Fibroblast of skin of left biceps (primary cell): ENCODE data around the gene MYH10.

Experiments
- DNase-seq, 2 experiments: peaks; one replicate each; pipeline ENCODE4 v3.0.0-alpha.2; 2013; ENCODE audit warnings: low read depth in 2 of 2

The MYH10 gene

GRCh38 chr17:8473451-8474192 lies 156.9 kb downstream of the MYH10 start:
- no peak for DNase-seq

- DNase-seq, result no peak
These were observed 157.9 kb downstream of the MYH10 start for GRCh38 chr17:8472663-8473062.

DNA sequence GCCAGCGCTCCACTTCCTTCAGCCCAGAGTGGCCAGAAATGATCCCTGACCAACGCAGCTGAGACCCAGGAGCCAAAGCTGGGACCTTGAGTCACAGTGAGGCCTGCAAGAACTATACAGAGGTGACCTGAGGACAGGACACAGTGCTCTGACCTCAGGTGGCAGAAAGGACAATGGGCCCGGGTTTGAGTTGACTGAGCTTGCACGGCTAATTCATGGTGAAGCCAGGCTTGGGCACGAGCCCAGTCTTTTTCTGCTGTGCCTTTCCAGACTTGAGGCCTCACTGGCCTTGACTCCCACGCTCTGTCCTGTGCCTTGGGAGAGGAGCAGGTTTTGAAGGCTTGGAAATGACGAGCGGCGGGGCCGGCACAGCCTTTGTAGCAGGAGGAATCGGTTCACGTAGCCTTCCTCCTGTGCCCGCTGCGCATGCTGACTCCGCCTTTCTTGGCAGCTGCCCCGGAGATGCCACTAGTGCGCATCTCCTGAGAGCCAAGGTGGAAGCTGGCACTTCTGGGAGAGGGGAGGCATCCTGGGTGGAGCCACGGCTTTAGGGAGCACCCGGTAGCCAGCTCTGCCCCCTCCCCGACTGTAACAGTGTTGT lies 160.0 kb downstream of the MYH10 start:
- DNase-seq, result no peak

DNA sequence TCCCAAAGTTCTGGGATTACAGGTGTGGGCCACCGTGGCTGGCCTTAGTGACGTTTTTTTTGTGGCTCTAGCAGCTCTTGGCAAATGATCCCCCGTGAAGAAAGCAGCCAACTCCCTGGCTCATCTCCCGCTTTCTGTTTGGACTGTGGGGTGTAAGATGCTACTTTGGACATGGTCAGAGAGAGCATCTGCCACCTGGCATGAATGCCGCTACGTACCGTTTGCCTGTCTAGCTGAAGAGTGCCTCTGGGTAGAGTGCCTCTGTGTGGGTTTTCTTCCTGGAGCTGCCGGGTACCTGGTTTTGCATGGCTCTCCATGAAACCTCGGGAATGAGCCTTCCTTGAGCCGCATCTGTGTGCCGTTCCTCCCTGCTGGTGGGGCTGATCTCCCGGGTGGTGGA lies 160.6 kb downstream of the MYH10 start:
- no peak for DNase-seq

DNA sequence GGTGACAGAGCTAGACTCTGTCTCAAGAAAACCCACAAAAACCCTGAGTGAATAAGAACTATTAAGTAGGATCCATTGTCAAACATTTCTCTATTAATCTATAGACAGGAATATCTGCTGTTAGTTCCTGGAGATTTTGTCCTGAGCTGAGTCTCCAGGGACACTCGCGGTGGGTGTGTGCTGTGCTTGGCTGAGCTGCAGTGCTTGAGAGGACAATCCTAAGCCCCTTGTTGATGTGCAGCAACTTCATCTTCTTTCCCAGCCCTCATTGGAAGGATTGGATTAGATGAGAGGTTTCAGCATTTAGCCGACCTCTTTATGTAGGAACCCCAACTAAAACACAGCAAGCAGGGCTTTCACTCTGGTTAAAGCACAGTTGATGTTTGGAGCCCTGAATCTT lies 161.5 kb downstream of the MYH10 start:
- DNase-seq, result no peak

GRCh38 chr17:8468127-8468526 lies 162.4 kb downstream of the MYH10 start:
- DNase-seq, result no peak

DNA sequence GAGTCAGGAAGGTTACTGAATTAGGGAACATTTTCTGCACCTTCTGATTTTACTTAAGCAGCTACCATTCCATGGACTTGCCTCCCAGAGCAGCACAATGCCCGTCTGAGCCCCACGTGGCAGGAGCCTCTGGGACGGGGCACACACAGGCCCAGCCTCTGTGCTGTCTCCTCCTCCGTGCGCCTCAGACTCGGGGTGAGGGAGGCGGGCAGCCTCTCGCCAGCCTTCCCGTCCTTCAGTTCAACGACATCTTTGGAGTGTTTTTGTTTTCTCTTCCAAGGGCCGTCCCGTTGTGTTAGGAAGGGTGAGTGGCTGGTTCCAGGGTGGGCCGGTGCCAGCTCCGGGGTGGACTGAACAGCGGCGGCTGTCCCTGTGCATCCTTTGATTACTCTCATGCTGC lies 163.0 kb downstream of the MYH10 start:
- DNase-seq, result no peak

DNA sequence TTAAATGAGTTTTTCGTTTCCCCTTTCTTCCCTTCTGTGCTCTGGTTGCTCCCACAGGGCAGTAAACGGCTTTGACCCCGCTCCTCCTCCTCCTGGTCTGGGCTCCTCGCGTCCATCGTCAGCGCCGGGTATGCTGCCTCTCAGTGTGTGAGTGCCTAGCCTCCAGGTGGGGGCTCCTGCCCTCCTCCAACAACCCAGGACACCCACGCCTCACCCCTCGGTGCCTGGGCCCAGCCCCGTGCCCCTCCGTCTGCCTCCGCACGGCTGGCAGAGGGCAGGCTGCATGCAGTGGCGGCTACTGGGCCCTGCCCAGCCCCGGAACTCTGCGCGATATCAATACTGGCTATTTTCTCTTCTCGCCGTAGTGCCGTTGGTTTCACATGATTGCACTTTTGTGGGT lies 163.7 kb downstream of the MYH10 start:
- no peak for DNase-seq

DNA sequence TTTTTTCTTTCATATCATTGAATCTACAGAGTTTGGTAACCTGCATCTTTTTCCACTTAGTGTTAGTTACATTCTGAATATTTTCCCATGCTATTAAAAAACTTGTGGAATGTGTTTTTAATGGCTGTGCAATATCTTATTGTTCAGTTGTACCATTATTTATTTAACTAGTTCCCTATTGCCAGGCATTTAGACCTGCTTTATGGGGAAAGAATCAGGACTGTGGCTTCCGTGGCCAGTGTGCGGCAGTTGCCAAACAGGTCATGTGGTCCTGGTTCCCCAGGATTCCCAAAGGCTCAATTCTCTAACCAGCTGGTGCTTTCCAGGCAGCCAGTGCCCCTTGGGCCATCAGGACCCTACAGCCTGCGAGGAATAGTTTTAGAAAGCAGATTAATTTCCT lies 164.1 kb downstream of the MYH10 start:
- peak; percentile 41 to 44 for DNase-seq

- DNase-seq, result no peak
These were observed 164.8 kb downstream of the MYH10 start for GRCh38 chr17:8465759-8466158.

DNA sequence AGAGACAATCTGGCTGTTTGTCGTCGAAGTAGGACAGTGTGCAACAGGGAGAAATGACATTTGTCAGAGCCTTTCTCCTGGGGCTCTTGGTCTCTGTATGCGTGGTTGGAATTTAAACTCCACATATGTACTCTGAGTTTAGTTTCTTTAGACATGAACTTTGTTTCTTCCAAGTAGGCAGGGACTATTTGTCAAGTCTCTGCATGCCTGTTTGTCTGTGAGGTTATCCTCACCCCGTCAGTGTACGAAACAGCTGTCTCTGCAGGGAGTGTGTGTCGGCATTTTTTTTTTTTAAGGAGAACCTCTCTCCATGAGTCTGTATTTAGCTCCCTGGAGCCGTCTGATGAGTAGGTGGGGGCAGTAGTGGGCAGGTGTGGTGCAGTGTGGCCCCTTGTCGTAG lies 165.2 kb downstream of the MYH10 start:
- no peak for DNase-seq

DNA sequence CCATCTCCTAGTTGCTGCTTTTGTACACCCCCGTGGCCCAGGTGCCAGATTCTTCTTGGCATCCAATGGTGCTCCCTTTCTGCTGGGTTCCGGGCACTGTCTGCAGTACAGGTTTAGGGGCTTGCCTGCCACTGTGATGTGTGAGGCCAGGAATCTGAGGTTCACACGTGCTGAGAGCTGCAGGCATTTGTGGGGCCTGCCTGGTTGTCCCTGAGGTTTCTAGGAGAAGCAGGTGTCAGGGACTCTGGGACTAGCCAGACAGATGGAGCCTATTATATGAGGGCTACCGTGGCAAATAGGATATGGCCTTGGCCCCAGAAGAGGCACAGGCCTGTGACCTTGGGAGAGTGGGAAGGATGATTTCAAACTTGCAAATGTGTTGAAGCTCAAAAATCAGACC lies 165.6 kb downstream of the MYH10 start:
- no peak for DNase-seq

DNA sequence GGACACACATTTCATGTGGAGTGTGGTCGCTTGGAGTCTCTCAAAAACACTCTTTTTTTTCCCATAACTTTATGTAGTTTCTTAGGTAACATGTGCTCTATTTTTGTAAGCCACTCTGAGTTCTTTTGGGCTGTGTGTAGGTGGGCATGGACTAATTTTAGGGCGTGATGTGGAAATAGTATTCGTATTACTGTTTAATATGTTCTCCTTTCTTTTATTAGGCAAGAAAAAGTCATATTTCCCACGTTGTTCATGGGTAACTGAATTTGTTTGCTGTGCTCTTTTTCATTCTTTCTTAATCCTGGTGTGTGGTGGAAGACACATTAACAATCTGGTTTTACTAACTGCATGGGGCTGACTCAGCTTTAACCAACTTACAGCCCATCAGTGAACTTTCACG lies 167.4 kb downstream of the MYH10 start:
- DNase-seq, result peak; percentile 40 to 42

DNA sequence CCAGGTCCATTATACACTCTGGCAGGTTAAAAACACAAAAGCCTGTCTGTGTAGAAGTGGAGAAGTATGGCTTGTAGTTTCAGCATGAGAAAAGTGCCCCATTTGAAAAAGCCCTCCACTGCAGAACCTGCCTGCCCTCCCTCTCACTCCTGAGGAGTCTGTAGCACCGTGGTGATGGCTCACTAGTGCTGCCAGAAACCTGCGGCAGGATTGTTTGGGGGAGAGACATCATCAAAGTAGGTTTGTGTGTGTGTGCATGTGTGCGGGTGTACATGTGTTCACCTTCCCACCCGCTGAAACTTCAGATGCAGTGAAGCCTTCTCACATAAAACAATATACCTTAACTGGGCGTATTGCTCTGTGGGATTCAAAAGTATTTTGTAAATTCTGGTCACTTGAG lies 168.0 kb downstream of the MYH10 start:
- DNase-seq, result no peak

DNA sequence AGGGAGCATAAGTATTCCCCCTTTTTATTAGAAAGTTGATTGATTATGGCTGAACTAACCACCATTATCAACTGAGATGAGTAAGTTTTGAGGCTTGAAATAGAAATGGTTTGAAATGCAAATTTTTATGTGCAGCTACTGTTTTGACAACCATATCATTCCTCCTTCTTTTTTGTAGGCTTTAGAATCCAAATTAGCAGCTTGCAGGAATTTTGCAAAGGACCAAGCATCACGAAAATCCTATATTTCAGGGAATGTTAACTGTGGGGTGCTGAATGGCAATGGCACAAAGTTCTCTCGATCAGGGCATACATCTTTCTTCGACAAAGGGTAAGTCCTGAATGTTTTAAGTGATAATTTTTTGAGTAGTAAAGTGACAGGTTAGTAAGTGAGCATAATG lies 170.7 kb downstream of the MYH10 start:
- DNase-seq, result no peak

DNA sequence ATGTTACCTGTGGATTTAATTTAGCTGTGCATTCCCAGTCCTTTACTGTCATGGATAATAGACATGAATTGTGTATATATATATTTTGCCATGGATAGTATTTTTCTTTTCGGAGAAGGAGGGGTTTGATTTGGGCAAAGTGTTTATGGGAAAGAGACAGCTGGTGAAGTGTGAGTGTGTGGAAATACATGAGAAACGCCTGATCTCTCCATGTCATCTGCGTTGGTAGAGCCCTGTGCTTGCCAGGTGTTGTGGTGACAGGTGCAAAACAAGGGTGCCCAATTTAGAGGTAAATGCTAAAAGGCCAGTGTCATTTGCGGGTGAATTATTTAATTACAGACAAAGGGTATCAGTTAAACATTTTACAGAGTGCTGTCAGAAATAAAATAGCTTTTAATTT lies 171.4 kb downstream of the MYH10 start:
- no peak for DNase-seq

DNA sequence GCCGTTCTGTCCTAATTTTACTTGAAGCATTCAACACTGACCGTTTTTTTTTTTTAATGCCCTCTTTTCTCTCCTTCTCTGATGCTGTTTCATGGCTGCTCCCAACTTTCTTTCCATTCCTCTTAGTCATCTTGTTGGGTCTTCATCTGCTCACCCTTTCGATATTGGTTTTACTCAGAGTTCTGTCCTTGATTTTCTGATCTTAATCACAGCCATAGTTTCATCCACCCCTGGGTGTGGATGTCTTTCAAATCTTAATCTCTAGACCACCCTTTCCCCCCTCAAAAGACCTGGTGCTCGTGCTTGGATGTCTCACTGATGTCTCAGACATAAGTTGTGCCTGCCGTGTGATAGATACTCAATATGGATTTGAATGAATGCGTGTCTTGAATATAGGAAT lies 172.4 kb downstream of the MYH10 start:
- no peak for DNase-seq

DNA sequence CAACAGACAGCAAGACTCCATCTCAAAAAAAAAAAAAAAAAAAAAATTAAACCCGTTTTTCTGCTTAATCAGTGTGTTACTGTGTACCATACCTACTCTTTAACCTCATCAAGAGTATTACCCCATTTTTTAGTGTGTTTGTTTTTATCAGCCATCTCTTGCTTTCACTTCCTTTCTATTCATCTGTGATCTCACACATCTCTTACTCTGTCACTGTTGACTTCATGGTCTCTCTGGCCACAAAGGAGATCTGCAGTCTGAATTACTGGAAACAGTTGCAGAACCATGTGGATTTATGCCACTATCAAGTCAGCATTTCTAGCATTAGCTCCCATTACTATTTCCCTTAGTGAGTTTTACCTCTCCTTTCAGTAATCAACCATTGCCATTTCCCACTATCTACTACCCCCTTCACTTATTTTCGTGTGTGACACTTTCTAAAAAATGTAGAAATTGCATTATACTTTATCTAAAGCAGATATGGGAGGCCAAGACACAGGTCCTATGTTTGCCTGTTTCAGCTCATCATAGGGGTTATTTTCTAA lies 174.8 kb downstream of the MYH10 start:
- DNase-seq, result no peak

- DNase-seq, result no peak
These were observed 177.2 kb downstream of the MYH10 start for GRCh38 chr17:8453326-8453725.

GRCh38 chr17:8451933-8452614 lies 178.5 kb downstream of the MYH10 start:
- no peak for DNase-seq

- no peak for DNase-seq
These were observed 182.2 kb downstream of the MYH10 start for GRCh38 chr17:8448310-8448709.

DNA sequence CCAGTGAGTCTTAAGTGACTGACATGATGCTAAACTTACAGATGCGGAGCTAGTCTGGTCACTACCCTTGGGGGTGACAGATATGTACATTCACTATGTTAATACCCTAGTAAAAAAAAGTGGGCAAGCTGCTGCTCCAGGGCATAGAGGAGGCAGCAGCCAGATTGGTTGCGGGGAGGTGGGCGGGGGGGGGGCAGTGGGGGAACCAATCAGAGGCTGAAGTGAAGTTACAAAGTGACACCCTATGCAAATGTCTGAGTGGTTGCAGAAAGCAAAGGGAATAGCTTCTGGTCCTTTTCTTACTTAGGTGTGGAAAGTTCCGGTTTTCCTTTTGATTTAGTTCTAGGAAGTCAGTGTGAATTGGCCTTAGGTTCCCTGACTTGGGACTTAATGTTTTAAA lies 182.7 kb downstream of the MYH10 start:
- DNase-seq, result no peak

DNA sequence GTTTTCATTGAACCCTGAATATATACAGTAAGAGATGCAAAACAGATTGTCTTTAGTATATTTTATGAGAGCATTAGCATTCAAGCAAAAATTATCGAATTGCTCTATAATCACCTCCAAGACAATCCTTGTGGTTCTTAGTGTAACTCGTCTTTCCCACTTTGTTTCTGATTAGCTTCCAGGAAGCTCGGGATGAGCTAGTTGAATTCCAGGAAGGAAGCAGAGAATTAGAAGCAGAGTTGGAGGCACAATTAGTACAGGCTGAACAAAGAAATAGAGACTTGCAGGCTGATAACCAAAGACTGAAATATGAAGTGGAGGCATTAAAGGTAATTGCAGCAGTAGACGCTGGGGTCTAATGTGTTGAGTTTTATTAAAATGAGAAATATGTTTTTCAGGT lies 185.0 kb downstream of the MYH10 start:
- DNase-seq, result no peak
